ENCODE measurements around the gene COL5A1.

COL5A1 gene

DNA sequence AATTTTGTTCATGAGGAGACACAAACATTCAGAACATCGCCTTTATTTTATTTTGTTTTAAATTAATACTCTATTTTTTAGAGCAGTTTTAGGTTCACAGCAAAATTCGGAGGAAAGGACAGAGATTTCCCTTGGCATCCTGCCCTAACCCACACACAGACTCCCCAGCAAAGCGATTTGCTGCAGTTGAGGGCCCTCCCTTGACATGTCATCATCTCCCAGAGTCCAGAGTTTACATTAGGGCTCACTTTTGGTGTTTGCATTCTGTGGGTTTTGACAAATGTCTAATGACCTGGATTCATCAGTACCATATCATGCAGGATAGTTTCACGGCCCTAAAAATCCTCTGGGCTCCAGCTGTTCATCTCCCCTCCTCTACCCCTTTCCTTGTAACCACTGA, 33.6 kb upstream of the COL5A1 start:
- DNase-seq: no peak

DNA sequence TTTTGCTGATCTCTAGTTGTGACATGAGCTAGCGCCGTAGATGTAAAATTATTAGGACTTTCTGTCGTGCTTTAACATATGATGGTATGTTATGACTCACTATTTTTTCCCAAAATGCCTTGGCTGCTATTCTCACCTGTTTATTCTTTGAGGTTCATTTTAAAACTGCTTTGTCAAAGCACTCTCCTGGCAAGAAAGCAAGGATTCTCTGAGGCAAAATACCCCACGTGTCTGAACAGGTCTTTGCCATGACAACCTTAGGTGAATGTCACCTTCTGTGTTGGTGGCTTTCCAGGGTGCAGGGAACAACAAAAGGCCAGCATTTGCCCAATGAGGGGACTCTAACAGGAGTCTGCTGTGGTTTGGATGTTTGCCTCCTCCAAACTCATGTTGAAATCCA, 30.6 kb upstream of the COL5A1 start:
- no peak for DNase-seq

- DNase-seq: no peak
Observed at GRCh38 chr9:134612309-134612708, 29.3 kb upstream of the COL5A1 start.

GRCh38 chr9:134612715-134613114, 28.9 kb upstream of the COL5A1 start:
- no peak for DNase-seq

DNA sequence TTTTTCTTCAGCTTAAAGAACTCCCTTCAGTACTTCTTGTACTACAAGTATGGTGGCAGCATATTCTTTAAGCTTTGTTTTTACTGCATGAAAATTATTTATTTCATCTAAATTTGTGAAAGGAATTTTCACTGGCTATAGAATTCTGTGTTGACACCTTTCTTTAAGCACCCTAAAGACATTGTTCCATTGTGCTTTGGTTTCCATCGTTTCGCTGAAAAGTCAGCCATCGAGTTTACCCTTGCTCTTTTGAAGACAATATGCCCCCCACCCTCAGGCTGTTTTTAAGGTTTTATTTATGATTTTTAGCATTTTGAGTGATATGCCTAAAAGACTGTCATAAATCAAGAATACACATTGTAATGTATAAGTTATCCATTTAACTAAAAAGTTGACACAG, 27.3 kb upstream of the COL5A1 start:
- DNase-seq: no peak

DNA sequence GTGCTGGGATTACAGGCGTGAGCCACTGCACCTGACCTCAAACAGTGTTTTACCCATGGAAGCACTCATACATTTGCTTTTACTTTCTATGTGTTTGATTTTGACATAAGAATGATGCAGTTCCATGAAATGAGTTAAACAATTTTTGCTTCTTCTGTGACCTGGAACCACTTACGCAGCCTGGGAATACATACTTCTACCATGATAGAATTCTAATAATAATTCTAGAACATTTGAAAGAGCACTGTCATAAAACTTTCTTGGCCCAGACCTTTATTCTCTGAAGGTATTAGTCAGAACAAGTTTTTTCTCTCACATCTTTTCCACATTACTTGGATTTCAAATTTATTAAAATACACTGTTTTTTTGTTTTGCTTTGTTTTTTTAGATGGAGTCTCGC, 25.3 kb upstream of the COL5A1 start:
- no peak for DNase-seq

GRCh38 chr9:134617246-134617645, 24.4 kb upstream of the COL5A1 start:
- no peak for DNase-seq

GRCh38 chr9:134617836-134618162, 23.8 kb upstream of the COL5A1 start:
- no peak for DNase-seq

GRCh38 chr9:134618163-134618832, 23.3 kb upstream of the COL5A1 start:
- DNase-seq: no peak

- DNase-seq: no peak
Observed at GRCh38 chr9:134618833-134619447, 22.7 kb upstream of the COL5A1 start.

GRCh38 chr9:134619448-134619982, 22.1 kb upstream of the COL5A1 start:
- no peak for DNase-seq

DNA sequence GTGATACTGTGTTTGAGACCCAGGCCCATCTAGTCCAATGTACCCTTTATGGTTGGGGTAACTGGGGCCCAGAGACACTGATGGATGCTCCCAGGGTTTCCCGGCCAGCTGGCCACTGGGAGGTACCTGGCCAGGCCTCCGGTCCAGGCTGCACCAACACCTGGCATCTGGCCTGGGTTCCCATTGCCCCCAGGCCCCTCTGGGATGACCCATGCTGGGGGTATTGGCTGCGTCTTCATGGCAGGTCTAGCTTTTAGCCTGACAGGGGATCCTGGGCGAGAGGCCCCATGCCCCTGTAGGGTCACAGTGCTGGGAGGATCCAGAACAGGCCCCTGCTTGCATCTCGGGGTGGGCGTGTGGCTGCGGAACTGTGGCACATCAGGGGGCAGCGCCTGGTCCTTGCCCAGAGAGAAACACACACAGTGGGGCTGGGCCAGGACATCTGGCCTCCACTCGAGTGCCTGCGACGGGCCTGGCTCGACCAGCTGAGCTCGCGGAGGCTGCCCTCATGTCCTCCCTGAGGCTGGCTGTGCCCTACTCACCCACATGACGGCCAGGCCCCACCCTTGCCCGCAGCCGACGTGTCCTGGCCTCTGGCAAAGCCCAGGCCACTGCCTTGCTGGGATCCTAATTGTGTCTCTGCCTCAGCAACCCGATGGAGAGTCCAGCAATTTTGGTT, 21.5 kb upstream of the COL5A1 start:
- DNase-seq: no peak

DNA sequence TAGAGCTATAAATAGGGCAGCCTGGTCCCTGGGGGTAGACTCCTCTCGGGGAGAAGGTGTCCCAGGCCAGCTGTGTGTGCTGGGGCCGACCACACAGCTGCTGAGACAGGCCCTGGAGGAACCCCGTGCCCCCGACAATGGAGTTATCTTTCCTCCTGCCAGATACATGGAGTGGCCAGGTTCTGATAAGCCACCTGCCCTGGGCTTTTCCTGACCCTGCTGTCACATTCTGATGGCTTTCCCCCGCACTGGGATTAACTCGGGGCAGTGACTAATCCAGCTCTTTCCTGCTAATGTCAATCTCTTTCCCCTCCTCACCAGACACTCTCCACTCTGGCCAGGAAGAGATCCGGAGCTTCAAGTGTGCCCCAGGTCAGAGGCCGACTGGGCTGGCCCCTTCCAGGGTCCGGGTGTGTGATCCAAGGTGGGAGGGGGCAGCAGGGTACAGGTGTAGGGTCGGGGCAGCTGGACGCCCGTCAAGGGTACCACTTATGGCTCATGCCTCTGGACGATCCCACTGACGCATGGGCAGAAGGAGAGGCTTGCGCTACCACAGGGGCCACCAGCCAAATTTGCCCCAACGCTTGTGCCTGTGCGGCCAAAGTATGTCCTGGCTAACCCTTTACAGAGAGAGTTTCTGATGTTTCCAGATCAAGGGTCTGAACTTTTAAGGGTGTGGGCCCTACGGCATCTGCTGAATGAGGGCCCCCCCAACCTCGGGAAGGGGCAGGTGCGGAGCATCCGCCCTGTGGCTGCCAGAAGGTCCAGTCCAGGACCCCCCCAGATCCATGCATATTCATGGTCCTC, 20.6 kb upstream of the COL5A1 start:
- DNase-seq: no peak

DNA sequence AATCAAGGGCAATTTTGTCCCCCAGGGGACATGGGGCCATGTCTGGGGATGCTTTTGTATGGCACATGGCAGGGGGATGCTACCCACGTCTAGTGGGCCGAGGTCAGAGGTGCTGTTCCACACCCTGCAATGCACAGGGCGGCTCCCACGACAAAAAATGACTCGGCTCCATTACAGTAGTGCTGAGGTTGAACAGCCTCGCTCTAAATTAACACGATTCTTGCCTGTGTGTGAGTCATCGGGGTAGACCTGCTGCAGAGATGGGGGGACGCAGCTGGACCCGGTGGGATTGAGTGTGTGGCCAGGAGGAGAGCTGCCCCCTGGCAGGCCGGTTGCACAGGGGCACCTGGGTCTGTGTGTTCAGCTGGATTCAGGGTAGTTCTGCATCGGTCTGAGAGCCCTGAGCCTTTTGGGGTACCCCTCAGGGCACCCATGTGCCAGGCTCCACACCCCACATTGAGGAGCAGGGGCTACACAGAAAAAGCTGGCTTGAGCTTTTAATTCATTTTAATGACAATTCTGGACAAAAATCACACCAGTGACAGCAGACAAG, 20.0 kb upstream of the COL5A1 start:
- no peak for DNase-seq

- DNase-seq: no peak
Observed at GRCh38 chr9:134622896-134623257, 18.7 kb upstream of the COL5A1 start.

DNA sequence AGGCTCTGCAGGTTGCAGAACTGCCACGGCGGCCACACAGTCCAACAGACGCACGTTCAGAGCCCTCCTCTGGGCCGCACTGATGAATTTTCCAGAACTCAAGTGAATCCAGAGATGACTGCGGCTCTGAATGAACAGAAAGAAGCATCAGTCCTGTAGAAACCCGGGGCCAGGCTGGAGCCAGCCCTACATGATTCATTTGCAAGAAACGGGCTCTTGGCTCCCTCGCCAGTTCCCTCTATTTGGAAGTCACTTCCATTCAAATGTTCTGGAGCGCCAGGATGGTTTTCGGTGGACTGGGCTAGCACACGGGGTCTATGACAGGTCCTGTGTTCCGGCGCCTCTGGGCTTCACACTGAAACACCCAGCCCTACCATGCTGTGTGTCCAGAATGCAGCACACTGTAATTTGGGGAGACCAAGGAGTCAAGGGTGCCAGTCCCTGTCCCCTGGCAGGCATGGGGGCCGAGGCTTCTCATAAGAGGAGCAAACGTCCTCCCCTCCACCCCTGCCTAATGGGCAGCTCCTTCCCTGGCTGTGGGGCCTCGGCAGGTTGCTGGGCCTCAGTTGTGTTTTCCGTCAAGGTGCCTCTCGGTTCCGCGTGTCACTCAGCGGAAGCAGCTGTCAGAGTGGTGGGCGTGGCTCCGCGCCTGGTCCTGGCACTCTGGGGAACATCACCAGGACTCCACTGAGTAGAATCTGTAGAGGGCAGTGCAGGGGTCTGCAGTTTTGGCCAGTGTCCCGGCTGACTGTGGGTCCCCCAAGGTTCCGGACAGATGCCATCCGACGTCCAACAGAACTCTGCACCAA, 18.1 kb upstream of the COL5A1 start:
- no peak for DNase-seq

- no peak for DNase-seq
Observed at GRCh38 chr9:134624137-134624591, 17.4 kb upstream of the COL5A1 start.

- DNase-seq: no peak
Observed at GRCh38 chr9:134624621-134625181, 16.9 kb upstream of the COL5A1 start.

DNA sequence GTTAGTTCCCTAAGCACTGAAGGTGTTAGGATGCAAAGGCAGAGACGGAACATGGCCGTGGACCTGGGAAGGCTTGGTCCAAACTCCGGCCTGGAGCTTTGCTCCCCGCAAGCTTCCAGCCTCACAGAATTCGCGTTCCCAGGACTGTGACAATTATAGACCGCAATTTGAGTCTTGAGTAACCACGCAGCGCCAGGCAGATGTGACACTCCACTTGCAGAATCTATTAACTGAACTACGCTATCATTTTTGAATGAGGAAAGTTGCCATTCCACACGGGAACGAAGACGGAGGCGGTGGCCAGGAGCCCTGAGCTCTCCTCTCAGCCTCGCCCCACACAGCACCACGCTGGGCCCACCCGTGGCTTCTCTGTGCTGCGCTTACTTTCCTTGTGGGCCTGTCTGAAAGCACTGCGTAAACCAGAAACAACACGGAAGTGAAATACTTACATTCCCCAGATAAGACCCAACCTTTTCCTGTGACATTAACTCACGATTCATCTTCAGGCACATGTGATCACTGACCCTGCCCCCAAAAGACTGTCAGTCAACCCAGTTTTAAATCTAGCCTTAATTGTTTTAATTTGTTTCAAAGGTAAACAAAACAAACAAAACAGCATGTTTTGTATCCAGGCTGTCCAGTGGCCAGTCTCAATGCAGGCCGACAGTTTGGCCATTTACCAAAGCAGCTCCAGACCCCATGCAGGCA, 16.1 kb upstream of the COL5A1 start:
- no peak for DNase-seq

DNA sequence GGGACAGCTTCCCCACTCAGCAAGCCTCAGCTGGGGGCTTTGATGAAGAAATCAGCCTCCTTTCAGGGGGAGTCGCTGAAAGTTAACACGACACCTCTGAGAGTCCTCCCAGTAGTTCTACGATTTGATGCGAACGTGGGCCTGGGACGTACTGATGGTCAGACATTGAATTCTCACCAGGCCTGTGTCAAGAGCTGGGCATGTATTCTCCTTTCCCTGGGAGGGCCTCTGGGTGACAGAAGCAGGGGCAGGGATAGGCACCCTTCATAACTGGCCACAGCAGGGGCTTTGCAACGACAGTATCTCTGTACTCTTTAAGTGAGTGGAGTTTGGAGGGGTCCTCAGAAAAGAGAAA, 15.6 kb upstream of the COL5A1 start:
- no peak for DNase-seq
